ENCODE measurements around the gene TMEM126A. TPM values are rescaled to one million over a fixed set of nuclear protein-coding genes. Genes with fewer than 3 reads are reported as not detected.

The TMEM126A gene
- total and polyA plus RNA-seq, 2 of the 13 experiments (the other 11 are each of a cell fraction or from before 2014, with no cell fraction given) = 59.5 to 66.9 TPM

- TF ChIP-seq NFKBIZ (CRISPR knock-in tag; IDR thresholded peaks at IDR 0.05) (peak; percentile 56; the same call in 1 of the 2 replicates), ZNF580 (CRISPR knock-in tag; IDR thresholded peaks at IDR 0.05; ENCODE audit: borderline replicate concordance, low read depth) (peak; percentile 65; the same call in 1 of the 2 replicates), SIN3A (IDR thresholded peaks at IDR 0.05; ENCODE audit: borderline replicate concordance, low read depth, low read length) (peak; percentile 74; the same call in 1 of the 2 replicates), NFE2L2 (IDR thresholded peaks at IDR 0.05; ENCODE audit: low read length) (peak; percentile 96), KDM4B (CRISPR knock-in tag; IDR thresholded peaks at IDR 0.05) (peak; percentile 81; the same call in 1 of the 2 replicates), TBP (CRISPR knock-in tag; IDR thresholded peaks at IDR 0.05) (no peak), ONECUT2 (CRISPR knock-in tag; IDR thresholded peaks at IDR 0.05) (no peak), HCFC1 (IDR thresholded peaks at IDR 0.05; ENCODE audit: low read depth, low read length) (peak; percentile 26; the same call in 1 of the 2 replicates), CREB1 (IDR thresholded peaks at IDR 0.05) (peak; percentile 87), CREB1 (CRISPR knock-in tag; IDR thresholded peaks at IDR 0.05) (peak; percentile 82), FOXC1 (CRISPR knock-in tag; IDR thresholded peaks at IDR 0.05; ENCODE audit: borderline replicate concordance) (0 out of 2 replicates have a peak, but pooled peaks have one; percentile 46), TFDP1 (CRISPR knock-in tag; IDR thresholded peaks at IDR 0.05; ENCODE audit: borderline replicate concordance) (peak; percentile 96), ZNF354B (CRISPR knock-in tag; IDR thresholded peaks at IDR 0.05) (no peak; the same call in 1 of the 2 replicates), NRL (CRISPR knock-in tag; IDR thresholded peaks at IDR 0.05; ENCODE audit: borderline replicate concordance) (peak; percentile 89), RNF2 (conservative IDR thresholded peaks at IDR 0.05; ENCODE audit: low read depth) (0 out of 2 replicates have a peak, but pooled peaks have one; percentile 34), GLMP (CRISPR knock-in tag; IDR thresholded peaks at IDR 0.05; ENCODE audit: borderline replicate concordance) (no peak), ZNF841 (CRISPR knock-in tag; IDR thresholded peaks at IDR 0.05; ENCODE audit: borderline replicate concordance) (no peak), MEF2D (CRISPR knock-in tag; IDR thresholded peaks at IDR 0.05) (0 out of 2 replicates have a peak, but pooled peaks have one; percentile 14), SCMH1 (CRISPR knock-in tag; IDR thresholded peaks at IDR 0.05; ENCODE audit: borderline replicate concordance) (no peak), ZNF556 (CRISPR knock-in tag; IDR thresholded peaks at IDR 0.05; ENCODE audit: borderline replicate concordance) (peak; percentile 38; the same call in 1 of the 2 replicates), TFE3 (CRISPR knock-in tag; IDR thresholded peaks at IDR 0.05) (0 out of 2 replicates have a peak, but pooled peaks have one; percentile 40), ZNF598 (CRISPR knock-in tag; IDR thresholded peaks at IDR 0.05; ENCODE audit: borderline replicate concordance) (peak; percentile 70; the same call in 1 of the 2 replicates), ZNF333 (CRISPR knock-in tag; IDR thresholded peaks at IDR 0.05; ENCODE audit: borderline replicate concordance) (peak; percentile 64; the same call in 1 of the 2 replicates), SNAPC5 (CRISPR knock-in tag; IDR thresholded peaks at IDR 0.05; ENCODE audit: borderline replicate concordance) (no peak)
Measured at GRCh38 chr11:85664615-85665481, 17.1 kb downstream of the TMEM126A start, which contains the start of gene CREBZF (continued).

All from HepG2 (cell line).